Neural cell (in vitro differentiated cells): Measurements from ENCODE around the gene KCNIP4. TPM values are rescaled to one million over a fixed set of nuclear protein-coding genes. Genes with fewer than 3 reads are reported as not detected.

Experiments
- H2AFZ ChIP-seq: fragments of 200-600, 300-800 bp; sonication (generic), shearing (Covaris generic); 2 replicates; pipeline ENCODE4 v1.6.0; 2014; ENCODE audit warnings: low read depth, mild to moderate bottlenecking, antibody characterized with exemption, low read length, moderate library complexity
- H3F3A ChIP-seq: fragments of 200-600 bp; shearing (Covaris generic); 2 replicates; pipeline ENCODE4 v1.6.1; 2016; ENCODE audit warnings: mild to moderate bottlenecking, moderate library complexity, mixed read lengths, antibody characterized with exemption, low read length; ENCODE audit not compliant: insufficient read depth, poor library complexity, severe bottlenecking
- H3K27ac ChIP-seq: fragments of 200-600, 300-800 bp; sonication (generic), shearing (Covaris generic); 2 replicates; pipeline ENCODE4 v1.5.1; 2014; ENCODE audit warnings: mild to moderate bottlenecking, low read length, moderate library complexity
- H3K27me3 ChIP-seq: fragments of 300-800, 200-600 bp; sonication (generic), shearing (Covaris generic); 2 replicates; pipeline ENCODE4 v1.6.0; 2014; ENCODE audit warnings: mild to moderate bottlenecking, low read depth, low read length, moderate library complexity; ENCODE audit not compliant: insufficient read depth
- H3K36me3 ChIP-seq: fragments of 300-800, 200-600 bp; sonication (generic), shearing (Covaris generic); 2 replicates; pipeline ENCODE4 v1.5.1; 2014; ENCODE audit warnings: mild to moderate bottlenecking, antibody characterized with exemption, low read length, moderate library complexity; ENCODE audit not compliant: insufficient read depth
- H3K4me2 ChIP-seq: fragments of 300-800, 200-600 bp; sonication (generic), shearing (Covaris generic); 2 replicates; pipeline ENCODE4 v1.6.0; 2014; ENCODE audit warnings: mild to moderate bottlenecking, low read length
- H3K4me3 ChIP-seq: fragments of 300-800, 200-600 bp; sonication (generic), shearing (Covaris generic); 2 replicates; pipeline ENCODE4 v1.5.1; 2014; ENCODE audit warnings: mild to moderate bottlenecking, low read length, moderate library complexity
- H3K79me2 ChIP-seq: fragments of 200-600 bp; shearing (Covaris generic); replicated peaks from 2 replicates; pipeline ENCODE4 v1.6.0; 2014; ENCODE audit warnings: mild to moderate bottlenecking, low read length, moderate library complexity; ENCODE audit not compliant: insufficient read depth
- H3K9ac ChIP-seq: fragments of 300-800, 200-600 bp; sonication (generic), shearing (Covaris generic); 2 replicates; pipeline ENCODE4 v1.6.1; 2016; ENCODE audit warnings: mild to moderate bottlenecking, low read length, mixed read lengths
- H3K9me2 ChIP-seq: fragments of 200-600 bp; shearing (Covaris generic); 2 replicates; pipeline ENCODE4 v1.6.1; 2016; ENCODE audit warnings: mild to moderate bottlenecking, low read length, mixed read lengths; ENCODE audit not compliant: insufficient read depth
- H3K9me3 ChIP-seq: fragments of 200-600, 300-800 bp; sonication (generic), shearing (Covaris generic); 2 replicates; pipeline ENCODE4 v1.6.1; 2016; ENCODE audit warnings: mild to moderate bottlenecking, mixed run types, low read length, moderate library complexity, mixed read lengths
- H4K20me1 ChIP-seq: fragments of 200-600 bp; shearing (Covaris generic); 2 replicates; pipeline ENCODE4 v1.6.1; 2016; ENCODE audit warnings: mild to moderate bottlenecking, mixed run types; ENCODE audit not compliant: insufficient read depth
- EP300 ChIP-seq: fragments of 450-650 bp; conservative IDR thresholded peaks from 2 replicates; pipeline ENCODE4 v1.6.1; 2014; ENCODE audit warnings: antibody characterized with exemption, mild to moderate bottlenecking, moderate library complexity; ENCODE audit not compliant: poor library complexity, severe bottlenecking
- EZH2 ChIP-seq: fragments of 200-600, 300-800 bp; shearing (Covaris generic), sonication (generic); IDR thresholded peaks from 2 replicates; pipeline ENCODE4 v1.6.1; 2014; ENCODE audit warnings: antibody characterized with exemption, low read length, borderline replicate concordance, mild to moderate bottlenecking; ENCODE audit not compliant: insufficient read depth, poor library complexity, severe bottlenecking
- MXI1 ChIP-seq: fragments of 450-650 bp; conservative IDR thresholded peaks from 2 replicates; pipeline ENCODE4 v1.6.1; 2014; ENCODE audit warnings: antibody characterized with exemption, mild to moderate bottlenecking; ENCODE audit not compliant: poor library complexity, severe bottlenecking
- POLR2AphosphoS5 ChIP-seq: IDR thresholded peaks from 2 replicates; pipeline ENCODE4 v1.6.1; 2012
- RAD21 ChIP-seq: fragments of 450-650 bp; conservative IDR thresholded peaks from 2 replicates; pipeline ENCODE4 v1.6.1; 2014; ENCODE audit warnings: antibody characterized with exemption, mild to moderate bottlenecking, moderate library complexity
- SMC3 ChIP-seq: fragments of 450-650 bp; conservative IDR thresholded peaks from 2 replicates; pipeline ENCODE4 v1.6.1; 2014; ENCODE audit warnings: antibody characterized with exemption, mild to moderate bottlenecking, moderate library complexity; ENCODE audit not compliant: poor library complexity
- TAF1 ChIP-seq: IDR thresholded peaks from 2 replicates; pipeline ENCODE4 v1.6.1; 2012; ENCODE audit warnings: low read depth
- polyA plus RNA-seq: library from polyadenylated mRNA; depleted of rRNA; stranded (reverse); fragments of >200 nt; gene quantifications from 2 replicates; pipeline ENCODE4 v1.2.3, GENCODE V29; 2014
- TF ChIP-seq, protein P1 (sequence below): IDR thresholded peaks from 2 replicates; pipeline ENCODE4 v1.6.1; 2012; ENCODE audit warnings: borderline replicate concordance
- TF ChIP-seq, protein P2 (sequence below): fragments of 450-650 bp; IDR thresholded peaks from 2 replicates; pipeline ENCODE4 v1.5.1; 2014; ENCODE audit warnings: antibody characterized with exemption, mild to moderate bottlenecking, moderate library complexity; ENCODE audit not compliant: poor library complexity, severe bottlenecking

Gene KCNIP4
- polyA plus RNA-seq, 1 donor from 2014 or later: 22.8 TPM

DNA sequence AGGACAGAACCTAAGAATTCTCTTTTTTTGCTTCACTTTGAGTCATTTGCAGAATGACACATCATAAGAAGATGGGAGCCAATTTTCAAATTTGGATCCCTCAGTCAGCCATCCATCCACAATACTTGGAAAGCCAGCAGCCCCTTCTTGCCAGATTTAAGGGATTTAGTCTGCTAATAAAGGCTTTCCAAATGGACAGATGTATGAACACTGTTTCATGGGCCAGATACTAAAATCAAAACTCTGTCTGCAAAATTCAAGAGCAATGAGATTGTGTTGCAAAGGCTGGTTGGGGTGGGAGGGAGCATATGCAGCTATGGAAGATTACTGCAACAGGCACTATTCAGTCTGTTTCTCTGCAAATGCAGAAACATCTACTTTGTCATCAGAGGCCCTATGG lies 37.7 kb upstream of the KCNIP4 start:
- Histone ChIP-seq H4K20me1 (no peaks in the 10 kb centered on the region), H3K27ac (no peak overlapping the region), H3K9me2 (no peaks in the 10 kb centered on the region), H3F3A (no peaks in the 10 kb centered on the region), H3K4me2 (no peak overlapping the region), H2AFZ (no peak overlapping the region), H3K4me3 (no peak overlapping the region), H3K36me3 (no peaks in the 10 kb centered on the region), H3K9ac (no peak overlapping the region), H3K9me3 (no peaks in the 10 kb centered on the region), H3K79me2 (no peaks in the 10 kb centered on the region), H3K27me3 (no peaks in the 10 kb centered on the region)
- TF ChIP-seq SMC3: no peak
- TF ChIP-seq, protein P1, sequence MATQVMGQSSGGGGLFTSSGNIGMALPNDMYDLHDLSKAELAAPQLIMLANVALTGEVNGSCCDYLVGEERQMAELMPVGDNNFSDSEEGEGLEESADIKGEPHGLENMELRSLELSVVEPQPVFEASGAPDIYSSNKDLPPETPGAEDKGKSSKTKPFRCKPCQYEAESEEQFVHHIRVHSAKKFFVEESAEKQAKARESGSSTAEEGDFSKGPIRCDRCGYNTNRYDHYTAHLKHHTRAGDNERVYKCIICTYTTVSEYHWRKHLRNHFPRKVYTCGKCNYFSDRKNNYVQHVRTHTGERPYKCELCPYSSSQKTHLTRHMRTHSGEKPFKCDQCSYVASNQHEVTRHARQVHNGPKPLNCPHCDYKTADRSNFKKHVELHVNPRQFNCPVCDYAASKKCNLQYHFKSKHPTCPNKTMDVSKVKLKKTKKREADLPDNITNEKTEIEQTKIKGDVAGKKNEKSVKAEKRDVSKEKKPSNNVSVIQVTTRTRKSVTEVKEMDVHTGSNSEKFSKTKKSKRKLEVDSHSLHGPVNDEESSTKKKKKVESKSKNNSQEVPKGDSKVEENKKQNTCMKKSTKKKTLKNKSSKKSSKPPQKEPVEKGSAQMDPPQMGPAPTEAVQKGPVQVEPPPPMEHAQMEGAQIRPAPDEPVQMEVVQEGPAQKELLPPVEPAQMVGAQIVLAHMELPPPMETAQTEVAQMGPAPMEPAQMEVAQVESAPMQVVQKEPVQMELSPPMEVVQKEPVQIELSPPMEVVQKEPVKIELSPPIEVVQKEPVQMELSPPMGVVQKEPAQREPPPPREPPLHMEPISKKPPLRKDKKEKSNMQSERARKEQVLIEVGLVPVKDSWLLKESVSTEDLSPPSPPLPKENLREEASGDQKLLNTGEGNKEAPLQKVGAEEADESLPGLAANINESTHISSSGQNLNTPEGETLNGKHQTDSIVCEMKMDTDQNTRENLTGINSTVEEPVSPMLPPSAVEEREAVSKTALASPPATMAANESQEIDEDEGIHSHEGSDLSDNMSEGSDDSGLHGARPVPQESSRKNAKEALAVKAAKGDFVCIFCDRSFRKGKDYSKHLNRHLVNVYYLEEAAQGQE: no peak
- TF ChIP-seq MXI1: no peak
- no peak for TF ChIP-seq EZH2
- TF ChIP-seq EP300: no peak
- TF ChIP-seq, protein P2, sequence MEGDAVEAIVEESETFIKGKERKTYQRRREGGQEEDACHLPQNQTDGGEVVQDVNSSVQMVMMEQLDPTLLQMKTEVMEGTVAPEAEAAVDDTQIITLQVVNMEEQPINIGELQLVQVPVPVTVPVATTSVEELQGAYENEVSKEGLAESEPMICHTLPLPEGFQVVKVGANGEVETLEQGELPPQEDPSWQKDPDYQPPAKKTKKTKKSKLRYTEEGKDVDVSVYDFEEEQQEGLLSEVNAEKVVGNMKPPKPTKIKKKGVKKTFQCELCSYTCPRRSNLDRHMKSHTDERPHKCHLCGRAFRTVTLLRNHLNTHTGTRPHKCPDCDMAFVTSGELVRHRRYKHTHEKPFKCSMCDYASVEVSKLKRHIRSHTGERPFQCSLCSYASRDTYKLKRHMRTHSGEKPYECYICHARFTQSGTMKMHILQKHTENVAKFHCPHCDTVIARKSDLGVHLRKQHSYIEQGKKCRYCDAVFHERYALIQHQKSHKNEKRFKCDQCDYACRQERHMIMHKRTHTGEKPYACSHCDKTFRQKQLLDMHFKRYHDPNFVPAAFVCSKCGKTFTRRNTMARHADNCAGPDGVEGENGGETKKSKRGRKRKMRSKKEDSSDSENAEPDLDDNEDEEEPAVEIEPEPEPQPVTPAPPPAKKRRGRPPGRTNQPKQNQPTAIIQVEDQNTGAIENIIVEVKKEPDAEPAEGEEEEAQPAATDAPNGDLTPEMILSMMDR: no peak
- no peak for TF ChIP-seq RAD21
- no peak for TF ChIP-seq POLR2AphosphoS5
- no peak for TF ChIP-seq TAF1

GRCh38 chr4:21982087-21982486 lies 33.5 kb upstream of the KCNIP4 start:
- no peak overlapping the region for H2AFZ ChIP-seq
- H3F3A ChIP-seq: no peaks in the 10 kb centered on the region
- no peak overlapping the region for H3K9ac ChIP-seq
- H4K20me1 ChIP-seq: no peaks in the 10 kb centered on the region
- no peaks in the 10 kb centered on the region for H3K27me3 ChIP-seq
- TF ChIP-seq EP300 (peak; percentile 13), EZH2 (no peak)
- H3K79me2 ChIP-seq: no peaks in the 10 kb centered on the region
- H3K9me2 ChIP-seq: no peaks in the 10 kb centered on the region
- no peaks in the 10 kb centered on the region for H3K9me3 ChIP-seq
- H3K36me3 ChIP-seq: no peaks in the 10 kb centered on the region
- no peak overlapping the region for H3K4me2 ChIP-seq
- no peak overlapping the region for H3K4me3 ChIP-seq
- peak overlapping the region; percentile 17 for H3K27ac ChIP-seq

DNA sequence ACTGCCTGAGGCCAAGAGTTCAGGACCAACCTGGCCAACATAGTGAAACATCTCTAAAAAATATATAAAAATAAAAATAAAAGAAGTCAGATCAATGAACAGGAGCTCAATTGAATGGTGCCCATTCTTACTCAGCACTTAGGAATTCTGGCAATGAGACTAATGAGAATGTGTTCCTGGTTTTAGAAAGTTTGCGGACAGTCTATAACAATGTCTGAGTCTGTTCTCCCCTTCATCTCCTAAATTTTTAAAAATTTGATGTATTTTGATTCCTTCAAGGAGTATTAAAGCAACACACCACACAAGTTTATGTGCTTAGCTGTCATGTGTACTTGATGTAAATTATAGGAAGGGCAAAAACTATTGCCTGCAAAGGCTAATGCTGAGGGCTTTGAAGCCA lies 30.6 kb upstream of the KCNIP4 start:
- Histone ChIP-seq H3K36me3 (no peaks in the 10 kb centered on the region), H3K27ac (no peak overlapping the region), H3F3A (no peaks in the 10 kb centered on the region), H3K4me2 (no peak overlapping the region), H3K9me3 (no peaks in the 10 kb centered on the region), H3K9ac (no peak overlapping the region), H3K9me2 (no peaks in the 10 kb centered on the region), H3K27me3 (no peaks in the 10 kb centered on the region), H3K79me2 (no peaks in the 10 kb centered on the region), H4K20me1 (no peaks in the 10 kb centered on the region), H3K4me3 (no peak overlapping the region), H2AFZ (no peak overlapping the region)
- TF ChIP-seq EZH2: no peak
- no peak for TF ChIP-seq MXI1
- no peak for TF ChIP-seq EP300
- TF ChIP-seq, protein P2: no peak
- TF ChIP-seq POLR2AphosphoS5: no peak
- TF ChIP-seq TAF1: no peak
- TF ChIP-seq, protein P1: no peak
- no peak for TF ChIP-seq RAD21
- TF ChIP-seq SMC3: no peak
